GM18870 (cell line): ENCODE results near the gene FBN3.

Experiments used
- ATAC-seq: cut with Tn5 transposase; IDR thresholded peaks from one replicate; pipeline ENCODE4 v1.9.1; 2021; ENCODE audit warnings: moderate library complexity; ENCODE audit not compliant: unreplicated experiment

FBN3 gene

DNA sequence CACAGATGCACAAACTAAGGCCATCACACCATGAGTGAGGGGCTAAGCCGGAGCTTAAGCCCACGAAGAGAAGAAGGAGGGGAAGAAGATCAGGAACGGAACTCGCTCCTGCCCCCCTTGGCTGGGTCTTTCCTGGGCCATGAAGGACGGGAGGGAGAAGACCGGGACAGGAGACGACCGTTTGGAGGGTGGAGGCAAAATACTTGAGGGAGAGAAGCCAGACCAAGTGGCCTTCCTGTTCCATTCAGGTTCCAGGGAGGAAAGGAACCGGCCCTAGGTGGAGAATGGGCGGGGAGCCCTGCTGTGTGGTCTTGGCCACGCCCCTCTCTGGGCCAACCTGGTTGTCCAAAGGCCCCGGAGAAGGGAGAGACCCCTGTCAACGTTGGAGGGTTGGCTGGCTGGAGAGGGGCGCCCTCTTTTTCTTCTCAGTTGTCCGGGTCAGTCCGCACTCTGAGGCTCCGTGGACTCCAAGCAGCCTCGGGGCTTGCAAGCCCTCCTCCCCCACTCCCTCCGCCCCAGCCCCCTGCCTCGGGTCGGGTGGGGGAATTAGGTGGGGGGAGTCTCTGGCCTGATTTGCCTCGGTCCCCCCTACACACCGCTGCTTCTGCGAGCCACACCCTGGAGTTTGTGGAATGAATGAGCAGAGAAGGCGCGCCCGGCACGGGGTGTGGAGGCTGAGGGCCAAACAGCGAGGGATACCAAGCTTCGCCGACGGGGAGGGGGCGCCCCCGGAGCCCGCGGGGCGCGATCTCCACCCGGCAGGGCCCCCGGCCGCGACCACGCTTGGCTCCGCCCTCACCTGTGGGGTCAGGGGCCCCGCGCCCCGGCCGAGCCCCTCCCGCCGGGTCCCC, 757 bp downstream of the FBN3 start:
- ATAC-seq = no peak

DNA sequence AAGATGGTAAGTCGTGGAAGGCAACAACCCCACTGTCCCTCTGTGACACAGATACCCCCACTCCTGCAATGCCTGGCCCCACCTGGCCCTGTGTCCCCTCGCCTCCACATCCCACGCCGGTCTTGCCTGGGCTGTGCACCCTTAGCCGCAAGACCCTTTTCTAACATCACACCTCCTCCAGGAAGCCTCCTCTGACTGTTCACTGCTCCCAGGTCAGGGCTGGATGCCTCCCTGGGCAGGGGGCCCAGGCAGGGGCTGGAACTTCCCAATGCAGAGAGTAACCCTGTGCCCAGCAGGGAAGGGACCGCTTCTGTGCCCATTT, 1.3 kb downstream of the FBN3 start:
- no peak for ATAC-seq

DNA sequence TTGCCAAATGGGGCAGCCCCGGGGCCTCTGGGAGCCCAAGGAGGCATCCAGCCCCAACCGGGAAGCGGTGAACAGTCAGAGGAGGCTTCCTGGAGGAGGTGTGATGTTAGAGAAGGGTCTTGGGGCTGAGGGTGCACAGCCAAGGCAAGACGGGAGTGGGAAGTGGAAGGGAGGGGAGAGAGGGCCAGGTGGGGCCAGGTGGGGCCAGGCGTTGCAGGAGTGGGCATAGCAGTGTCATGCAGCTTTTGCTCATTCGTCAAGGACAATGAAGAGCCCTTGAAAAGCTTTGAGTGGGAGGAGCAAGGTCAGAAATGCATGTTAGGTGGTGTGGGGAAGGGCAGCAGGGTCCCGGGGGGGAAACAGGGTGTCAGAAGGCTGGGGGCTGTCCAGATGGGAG, 1.8 kb downstream of the FBN3 start:
- ATAC-seq = no peak

DNA sequence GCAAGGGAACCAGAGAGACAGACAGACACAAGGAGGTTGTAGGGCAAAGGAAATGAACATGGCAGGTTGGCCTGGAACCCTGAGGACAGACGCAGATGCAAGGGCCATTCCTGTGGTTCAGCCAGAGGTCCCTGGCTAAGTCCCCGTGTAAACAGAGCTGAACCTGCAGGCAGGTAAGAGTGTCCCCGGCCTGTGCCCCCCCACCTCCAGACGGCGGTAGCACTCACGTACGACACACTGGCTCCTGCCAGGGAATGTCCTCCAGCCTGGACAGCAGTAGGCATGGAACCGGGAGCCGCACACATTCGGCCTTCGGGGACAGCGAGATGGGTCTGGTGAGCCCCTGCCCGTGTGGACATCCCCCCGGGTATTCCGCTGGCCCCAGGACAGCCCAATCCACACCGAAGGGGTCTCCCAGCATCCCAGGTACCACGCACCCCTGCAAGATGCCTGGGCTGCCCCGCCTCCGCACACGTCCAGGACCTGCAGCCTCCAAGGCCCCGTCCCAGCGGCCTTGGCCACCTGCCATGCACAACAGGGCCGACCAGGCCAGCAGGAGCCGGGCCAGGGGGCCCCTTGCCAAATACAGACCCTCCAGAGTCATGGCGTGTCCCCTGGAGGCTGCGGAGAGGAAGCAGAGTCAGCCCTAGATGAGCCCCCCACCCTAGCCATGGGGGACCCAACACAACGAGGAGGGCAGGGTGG, 2.4 kb downstream of the FBN3 start:
- ATAC-seq = no peak

DNA sequence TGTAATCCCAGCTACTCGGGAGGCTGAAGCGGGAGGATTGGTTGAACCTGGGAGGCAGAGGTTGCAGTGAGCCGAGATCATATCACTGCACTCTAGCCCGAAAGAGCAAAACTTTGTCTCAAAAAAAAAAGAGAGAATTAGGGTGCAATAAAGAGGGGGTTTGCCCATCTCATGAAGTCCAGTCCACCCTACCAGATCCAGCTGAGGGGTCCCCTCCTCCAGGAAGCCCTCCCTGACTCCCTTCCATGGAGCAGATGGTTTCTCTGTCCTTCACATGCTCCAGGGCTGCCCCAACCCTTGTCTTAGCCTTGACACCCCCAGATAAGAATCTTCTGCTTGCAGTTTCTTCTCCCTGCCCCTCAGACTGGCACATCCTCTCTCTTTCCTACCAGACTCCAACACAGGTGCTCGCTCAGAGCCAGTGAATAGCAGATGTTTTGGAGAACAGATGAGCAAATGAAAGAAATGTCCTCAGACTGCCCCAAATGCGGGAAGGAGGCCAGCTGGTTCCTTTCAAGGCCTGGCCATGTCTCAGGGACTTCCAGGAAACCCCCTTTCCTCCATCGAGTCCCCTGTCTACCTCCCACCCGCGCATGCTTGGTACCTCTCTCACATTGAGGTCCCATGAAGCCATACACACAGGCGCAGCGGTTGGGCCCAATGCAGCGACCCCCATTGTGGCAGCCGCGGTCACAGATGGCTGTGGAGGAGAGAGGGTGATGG, 5.0 kb downstream of the FBN3 start:
- no peak for ATAC-seq

DNA sequence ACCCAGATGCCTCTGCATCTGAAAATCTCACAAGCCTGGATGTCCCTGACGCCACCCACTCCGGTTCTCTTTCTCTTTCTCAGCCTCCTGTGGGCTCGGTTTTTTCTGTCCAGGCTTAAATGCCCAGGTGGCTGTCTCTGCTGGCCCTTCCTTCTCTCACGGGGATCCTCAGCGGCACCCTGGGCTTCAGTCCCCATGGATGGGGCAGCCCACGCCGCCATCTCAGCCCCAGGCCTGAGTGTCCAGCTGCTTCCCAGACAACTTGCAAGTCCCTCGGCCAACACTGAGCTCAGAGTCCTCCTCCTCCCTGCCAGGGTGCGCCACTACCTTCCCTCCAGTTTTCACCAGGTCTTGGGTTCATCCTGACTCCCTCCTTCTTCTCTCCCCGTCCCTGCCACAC, 6.4 kb downstream of the FBN3 start:
- no peak for ATAC-seq

DNA sequence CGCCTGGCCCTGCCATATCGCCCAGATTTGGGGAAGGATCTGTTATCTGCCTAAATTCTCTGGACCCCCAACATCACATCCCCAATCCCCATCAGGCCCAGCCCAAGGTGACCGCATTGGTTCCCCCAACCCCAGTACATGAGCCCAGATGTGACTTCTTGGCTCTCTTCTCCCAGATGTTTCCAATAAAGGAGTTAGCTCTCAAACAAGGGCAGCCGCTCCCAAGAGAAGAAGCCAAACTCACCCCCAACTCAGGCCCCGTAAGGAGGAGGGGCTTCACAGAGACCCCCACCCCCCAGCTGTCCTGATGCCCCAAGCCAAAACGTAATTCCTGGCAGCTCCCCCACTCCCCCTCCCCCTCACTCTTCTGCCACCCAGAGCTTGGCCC, 6.9 kb downstream of the FBN3 start:
- no peak for ATAC-seq

DNA sequence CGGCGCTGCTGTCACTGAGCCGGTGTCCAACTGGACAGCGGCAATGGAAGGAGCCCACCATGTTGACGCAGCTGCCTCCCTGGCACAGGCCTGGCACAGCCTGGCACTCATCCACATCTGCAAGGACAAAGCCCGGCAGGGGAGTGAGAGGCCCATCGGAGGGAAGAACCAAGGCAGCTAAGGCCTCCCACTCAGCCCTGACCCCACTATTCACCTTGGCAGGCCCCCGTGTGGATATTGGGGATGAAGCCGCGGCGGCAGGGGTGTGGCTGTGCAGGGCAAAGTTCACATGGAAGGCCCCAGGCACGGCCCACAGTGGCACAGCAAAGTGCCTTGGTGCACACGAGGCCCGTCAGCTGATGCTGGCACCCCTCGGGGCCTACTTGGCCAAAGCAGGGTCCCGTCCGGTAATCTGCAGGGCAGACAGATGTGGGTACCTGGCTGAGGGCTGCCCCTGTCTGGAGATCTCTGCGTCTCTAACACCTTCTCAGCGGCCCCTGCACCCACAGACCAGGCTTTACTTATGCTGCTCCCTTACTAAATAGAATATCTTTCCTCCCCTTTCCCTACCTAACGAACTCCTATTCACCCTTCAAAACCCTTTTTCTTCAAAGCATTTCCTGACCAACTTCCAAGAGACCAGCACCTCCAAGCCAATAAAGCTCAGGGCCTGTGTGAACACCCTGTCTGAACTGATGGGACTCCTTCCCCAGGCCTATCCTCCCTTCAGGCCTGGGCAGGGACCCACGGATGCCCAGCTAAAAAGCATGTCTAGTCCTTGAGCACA, 7.5 kb downstream of the FBN3 start:
- ATAC-seq = no peak

DNA sequence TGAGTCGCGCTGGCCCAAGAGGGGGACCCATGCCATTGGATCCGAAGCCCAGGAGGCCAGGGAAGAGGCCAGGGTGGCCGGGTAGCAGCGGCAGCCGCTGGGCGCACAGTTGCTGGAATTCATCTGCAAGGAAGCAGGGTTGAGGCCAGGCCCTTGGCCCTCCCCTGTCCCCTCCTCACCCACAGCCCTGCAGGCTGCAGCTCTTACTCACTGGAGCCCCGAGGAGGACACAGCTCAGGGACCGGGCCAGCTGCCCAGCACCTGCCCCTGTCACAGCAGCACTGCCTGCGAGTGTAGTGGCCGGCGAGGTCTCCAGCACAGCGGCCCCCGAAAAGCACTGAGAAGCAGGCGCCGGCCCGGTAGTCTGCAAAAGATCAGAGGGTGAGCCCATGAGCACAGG, 11.2 kb downstream of the FBN3 start:
- no peak for ATAC-seq

DNA sequence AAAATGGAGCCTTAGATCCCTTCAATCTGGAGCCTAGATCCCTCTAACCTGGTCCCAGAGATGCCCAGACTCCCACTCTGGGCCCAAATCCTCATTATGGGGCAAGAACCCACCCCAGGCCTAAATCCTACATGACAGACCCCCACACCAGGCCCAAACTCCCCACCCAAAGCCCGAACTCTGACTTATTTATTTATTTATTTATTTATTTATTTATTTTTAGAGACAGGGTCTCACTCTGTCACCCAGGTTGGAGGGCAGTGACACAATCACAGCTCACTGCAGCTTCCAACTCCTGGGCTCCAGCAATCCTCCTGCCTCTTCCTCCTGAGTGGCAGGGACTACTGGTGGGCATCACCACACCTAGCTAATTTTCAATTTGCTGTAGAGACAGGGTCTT, 12.0 kb downstream of the FBN3 start:
- ATAC-seq = no peak

DNA sequence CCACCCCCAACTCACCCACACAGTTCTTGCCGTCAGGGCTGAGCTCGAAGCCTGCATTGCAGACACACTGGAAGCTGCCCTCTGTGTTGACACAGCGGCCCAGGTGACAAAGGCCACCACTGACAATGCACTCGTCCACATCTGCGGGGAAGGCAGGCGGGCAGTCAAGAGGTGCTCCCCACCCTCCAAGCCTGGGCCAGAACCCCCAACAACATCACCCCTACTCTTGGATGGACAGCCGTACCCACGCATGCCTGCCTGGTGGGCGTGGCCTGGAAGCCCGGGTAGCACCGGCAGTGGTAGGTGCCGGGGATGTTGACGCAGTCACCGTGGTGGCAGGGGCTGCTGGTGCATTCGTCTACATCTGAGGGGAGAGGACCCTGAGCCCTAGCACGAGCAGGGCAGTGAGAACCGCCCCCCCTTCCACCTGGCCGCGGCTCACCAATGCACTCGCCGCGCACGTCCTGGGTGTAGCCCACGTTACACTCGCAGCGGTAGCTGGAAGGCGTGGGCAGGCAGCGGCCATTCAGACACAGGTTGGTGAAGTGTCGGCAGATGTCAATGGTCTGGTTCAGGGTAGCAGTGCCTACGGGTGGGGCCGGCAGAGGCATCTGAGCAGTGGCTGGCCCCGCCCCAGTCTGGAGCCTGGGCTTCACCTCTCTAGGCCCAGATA, 13.3 kb downstream of the FBN3 start:
- no peak for ATAC-seq

DNA sequence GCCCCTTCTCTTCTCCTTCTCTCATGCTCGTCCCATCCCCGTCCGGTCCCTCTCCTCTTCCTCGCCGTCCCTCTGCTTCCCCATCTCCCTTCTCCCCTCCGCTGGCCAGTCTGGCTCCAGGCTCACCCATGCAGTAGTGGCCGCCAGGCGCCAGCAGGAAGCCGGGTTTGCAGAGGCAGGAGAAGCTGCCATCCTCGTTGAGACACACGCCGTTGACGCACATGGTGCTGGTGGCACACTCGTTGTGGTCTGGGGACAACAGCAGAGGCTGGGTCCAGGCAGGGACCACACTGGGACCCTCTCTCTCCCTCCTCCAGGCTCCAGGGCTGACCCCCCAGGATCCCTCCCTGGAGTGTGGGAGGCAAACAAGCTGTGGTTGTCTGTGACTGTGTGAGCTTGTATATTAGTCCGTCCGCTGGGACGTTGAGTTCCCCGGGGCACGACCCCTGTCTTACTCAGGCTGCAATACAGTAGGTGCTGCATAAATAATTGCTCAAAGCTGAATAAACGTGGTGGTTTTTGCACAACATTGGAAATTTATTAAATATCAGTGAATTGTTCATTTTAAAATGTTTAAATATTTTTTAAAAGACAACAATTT, 16.4 kb downstream of the FBN3 start:
- no peak for ATAC-seq

DNA sequence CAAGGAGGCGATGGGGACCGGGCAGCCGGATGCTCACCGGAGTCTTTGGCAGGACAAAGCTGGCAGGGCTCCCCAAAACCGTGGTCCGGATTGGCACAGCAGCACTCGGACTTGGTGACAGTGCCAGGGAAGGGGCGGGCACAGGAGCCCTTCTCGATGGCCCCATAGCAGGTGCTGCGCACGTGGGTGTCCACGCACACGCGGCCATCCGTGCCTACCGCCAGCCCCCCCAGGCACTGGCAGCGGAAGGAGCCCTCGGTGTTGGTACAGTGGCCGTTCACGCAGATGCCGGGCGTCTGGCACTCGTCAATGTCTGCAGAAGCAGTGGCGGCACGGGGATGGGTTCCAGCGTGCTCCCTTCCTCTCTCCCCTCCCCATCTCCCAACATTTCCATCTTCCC, 17.9 kb downstream of the FBN3 start:
- no peak for ATAC-seq

DNA sequence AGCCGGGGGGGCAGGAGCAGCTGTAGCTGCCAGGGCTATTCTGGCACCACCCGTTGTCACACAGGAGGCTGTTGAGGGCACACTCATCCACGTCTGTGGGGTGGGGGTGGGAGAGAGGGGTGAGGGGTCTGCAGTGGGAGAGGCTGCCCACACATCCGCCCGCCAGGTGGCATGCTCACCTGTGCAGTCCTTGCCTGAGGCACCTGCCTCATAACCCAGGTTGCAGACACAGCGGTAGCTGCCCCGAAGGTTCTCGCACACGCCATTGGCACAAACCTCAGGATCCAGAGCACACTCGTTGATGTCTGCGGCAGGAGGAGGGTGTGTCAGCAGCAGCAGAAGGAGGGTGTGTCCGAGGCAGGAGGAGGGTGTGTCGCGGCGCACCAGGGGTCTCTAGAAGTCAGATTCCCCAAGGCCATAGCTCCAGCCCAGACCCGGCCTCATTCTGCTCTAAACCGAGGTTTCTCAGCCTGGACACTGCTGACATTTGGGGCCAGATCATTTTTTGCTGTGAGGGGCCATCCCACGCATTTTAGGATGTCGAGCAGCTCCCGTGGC, 20.3 kb downstream of the FBN3 start:
- ATAC-seq = no peak

DNA sequence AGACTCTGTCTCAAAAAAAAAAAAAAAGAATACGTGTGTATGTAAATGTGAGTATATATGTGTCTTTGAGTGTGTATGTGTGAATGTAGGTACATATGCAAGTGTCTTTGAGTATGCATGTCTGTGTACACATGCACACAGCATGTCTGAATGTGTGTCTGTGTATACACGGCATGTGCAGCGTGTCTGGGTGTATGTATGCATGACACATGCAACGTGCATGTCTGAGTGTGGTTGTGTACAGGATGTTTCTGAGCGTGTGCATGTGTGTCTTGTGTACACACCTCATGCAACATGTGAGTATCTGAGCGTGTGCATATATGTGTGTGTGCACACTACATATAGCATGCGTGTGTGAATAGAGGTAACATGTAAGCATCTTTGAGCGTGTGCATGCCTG, 20.8 kb downstream of the FBN3 start:
- no peak for ATAC-seq

DNA sequence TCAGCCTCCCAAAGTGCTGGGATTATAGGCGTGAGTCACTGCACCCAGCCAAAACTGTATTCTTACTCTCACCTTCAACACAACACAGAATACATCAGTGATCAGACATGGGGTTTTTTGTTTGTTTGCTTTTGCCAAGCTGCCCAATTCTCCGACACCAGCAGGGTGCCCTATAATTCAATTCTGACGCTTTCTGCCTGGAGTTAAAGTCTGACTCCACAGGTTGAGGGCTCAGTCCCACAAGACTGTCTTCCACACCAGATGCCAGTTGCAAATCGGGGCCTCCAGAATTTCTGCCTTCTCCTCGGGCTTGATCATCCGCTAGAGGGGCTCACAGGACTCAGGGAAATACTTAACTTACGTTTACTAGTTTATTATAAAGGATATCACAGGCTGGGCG, 22.1 kb downstream of the FBN3 start:
- no peak for ATAC-seq

DNA sequence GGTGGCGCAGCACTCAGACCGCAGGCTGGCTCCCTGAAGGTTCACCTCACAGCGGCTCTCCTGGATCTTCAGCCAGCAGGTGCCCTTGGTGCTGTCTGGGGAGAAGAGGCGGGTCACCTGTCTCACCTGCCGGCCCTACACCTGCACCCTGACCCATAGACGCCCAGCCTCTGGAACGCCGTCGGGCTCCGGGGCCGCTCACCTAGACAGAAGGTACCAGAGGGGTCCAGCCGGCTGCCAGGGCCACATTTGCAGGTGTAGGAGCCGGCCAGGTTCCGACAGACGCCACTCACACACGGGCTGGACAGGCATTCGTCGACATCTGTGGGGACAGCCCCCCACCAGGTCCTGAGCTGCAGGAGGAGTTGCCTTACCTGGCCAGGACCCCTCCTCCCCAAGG, 22.9 kb downstream of the FBN3 start:
- no peak for ATAC-seq

DNA sequence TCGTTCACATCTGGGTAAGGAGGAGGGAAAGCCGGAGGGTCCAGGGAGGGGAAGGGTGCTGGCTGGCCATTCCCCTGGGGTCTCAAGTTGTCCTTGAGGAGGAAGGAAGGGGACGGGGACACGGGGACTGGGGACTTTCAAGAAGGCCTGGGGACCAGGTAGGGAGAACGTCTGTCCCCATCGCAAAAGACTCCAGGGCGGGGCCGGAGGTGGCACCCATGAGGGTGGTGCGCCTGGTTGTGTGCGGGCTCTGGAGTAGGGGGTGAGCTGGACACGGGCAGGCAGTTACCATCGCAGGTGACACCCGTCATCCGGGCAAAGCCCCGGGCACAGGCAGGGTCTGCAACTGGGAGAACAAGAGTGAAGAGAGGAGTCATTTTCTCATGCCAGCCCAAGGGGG, 23.4 kb downstream of the FBN3 start:
- ATAC-seq = no peak

DNA sequence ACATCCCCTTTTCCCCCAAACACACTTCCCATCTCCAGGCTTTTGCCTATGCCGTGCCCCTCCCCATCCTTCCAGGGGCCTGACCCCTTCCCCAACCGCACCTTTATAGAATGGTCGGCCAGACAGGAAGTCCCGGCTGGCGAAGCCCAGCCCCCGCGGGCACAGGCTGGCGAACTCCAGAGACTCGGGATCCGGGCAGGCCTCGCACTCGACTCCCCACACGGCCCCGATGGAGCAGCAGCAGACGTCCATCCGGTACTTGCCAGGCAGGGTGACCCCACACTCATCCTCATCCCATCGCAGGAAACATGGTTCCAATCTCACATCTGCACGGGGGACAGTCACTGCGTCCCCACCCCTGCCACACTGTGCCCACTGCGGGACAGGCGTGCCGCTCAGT, 25.7 kb downstream of the FBN3 start:
- no peak for ATAC-seq
